ENCODE data around the gene TXNRD2. TPM values are rescaled to one million over a fixed set of nuclear protein-coding genes. Genes with fewer than 3 reads are reported as not detected.

TXNRD2 gene
- total RNA-seq, 1 experiment from 2014 or later = 38.2 TPM

DNA sequence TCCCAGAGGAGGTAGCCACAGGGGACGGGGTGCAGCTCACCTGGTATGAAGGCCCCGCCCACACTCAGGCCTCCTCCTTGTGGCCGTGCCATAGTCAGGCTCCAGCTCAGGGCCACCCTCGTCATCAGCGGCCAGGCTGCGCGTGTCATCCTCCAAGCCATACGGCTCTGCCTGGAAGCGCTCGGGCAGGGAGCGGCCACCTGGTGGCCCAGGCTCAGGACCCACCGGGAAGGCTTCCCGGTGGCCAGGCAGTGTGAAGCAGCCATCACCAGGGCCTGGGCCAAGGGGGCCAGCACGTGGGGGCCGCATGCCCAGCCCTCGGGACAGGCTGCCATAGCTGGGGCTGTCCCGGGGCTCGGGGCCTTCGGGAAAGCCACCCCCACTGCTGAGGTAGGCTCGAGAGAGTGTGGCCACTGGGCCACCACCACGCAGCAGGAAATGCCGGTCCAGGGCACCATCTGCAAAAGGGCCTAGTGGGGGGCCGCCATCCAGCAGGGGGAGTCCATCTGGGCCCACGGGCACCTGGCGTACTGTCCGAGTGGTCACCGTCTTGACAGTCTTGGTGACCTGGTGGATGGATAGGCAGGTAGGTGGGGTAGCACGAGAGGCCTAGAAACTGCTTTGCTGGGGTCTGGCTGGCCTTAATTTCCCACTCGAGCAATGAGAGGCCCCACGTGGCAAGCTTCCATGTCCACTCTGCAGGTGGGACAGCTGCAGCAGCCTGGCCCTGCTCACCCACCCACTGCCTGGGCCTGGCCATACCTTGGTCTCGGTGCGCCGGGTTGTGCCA lies 39.7 kb upstream of the TXNRD2 start:
- DNase-seq (ENCODE audit: extremely low read depth, low read depth) = no peak

DNA sequence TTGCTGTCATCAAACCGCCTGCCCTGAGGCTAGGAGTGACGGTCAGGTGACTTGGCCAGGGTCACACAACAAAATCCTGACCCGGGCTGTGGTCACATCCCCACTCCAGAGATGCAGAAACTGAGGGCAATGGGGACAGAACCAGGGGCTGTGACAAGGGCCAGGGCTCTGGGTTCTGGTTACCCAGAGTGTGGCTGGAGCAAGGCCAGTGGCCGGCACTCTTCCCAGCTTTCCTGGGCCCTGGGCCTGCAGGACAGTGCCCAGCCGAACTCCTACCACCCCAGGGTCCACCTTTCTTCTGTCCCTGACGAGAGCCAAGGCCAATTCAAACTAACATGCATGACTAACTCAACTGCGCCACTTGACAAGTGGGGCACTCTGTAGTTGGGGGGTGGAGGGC lies 39.1 kb upstream of the TXNRD2 start:
- no peak for DNase-seq (ENCODE audit: extremely low read depth, low read depth)

DNA sequence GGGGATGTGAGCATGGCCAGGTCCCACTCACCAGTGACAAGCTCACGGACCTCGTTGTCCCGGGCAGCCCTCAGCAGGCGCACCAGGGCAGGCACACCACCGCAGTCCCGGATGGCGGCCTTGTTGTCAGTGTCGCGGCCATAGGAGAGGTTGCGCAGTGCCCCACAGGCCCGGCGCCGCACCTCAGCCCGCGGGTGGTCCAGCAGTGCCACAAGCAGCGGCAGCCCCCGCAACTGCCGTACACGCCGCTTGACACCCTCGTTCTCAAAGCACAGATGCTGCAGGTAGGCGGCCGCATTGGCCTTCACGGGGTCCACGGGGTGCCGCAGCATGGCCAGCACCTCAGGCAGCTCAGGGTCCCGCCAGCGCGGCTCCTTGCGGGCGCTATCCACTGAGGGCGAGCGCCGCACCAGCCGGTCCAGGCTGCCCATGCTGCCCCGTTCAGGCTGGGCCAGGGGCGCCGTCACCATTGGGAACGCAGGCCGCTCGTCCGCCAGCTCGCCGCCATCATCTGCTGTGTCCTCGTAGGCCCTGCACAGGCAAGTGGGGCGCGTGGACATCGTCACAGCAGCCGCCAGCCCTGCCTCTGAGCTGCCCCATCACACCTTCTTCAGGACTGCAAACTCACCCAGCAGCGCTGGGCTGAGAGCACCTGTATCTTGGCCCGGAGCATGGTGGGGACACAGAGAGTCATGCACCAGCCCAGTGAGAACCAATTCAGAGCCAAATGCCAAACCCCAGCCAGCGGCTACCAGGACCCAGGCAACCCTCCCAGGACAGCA lies 38.3 kb upstream of the TXNRD2 start:
- DNase-seq (ENCODE audit: extremely low read depth, low read depth) = no peak

DNA sequence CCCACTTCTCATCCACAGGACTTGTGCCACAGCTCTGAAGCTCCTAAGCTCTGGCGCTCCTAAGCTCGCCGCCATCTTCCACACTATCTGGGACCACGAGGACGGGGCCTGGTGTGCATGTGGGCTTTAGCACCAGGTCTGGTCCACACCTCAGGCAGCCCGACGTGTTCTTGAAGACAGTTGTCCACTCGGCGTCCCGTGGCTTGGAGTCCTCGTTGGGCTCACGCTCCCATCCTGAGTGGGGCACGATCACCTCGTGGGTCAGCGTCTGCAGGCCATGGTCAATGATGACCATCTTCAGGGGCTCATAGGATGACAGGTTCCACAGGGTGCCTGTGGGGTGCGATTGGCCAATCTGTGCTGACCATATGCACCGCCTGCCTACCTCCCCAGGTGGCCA lies 37.1 kb upstream of the TXNRD2 start:
- DNase-seq (ENCODE audit: extremely low read depth, low read depth) = no peak

DNA sequence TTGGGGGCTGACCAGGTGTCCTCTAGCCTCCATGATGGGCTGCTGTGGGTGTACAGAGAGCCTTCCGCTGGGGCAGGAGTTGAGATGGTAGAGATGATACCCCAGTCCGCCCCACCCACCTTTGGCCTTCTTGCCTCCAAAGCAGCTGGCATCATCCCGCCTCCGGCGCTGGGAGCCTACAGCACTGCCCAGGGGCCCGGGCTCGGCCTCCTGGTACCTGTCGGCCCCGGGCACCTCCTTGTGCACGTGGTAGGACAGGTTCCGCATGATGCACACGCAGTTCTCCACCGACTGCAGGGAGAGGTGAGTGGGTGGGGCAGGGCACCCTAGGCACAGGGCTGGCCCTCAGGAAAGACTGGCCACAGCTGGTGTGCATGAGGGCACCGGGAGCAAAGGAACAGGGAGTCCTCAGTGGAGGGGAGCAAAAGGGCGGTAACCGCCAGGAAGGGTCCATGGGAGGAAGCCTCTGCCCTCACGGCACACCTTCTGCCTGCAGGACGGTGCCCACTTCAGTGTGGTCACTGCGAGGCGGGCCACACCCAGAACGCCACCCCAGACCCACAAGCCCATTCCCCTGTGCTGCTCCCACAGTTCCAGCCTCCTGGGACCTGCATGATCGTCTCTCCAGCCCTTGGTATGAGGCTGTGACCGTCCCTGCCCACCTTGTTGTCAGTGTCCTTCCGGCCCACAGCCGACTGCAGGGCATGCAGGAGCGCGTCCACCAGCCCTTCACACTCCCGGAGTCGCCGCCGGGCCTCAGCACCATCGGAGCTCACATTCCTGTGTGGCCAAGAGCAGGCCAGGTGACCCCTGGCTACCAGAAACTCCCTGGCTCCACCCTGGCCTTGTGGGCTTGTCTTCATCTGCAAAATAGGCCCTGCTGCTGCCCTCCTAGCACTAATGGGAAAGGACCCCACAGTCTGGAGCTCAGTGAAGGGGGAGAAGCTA lies 36.0 kb upstream of the TXNRD2 start:
- no peak for DNase-seq (ENCODE audit: extremely low read depth, low read depth)

DNA sequence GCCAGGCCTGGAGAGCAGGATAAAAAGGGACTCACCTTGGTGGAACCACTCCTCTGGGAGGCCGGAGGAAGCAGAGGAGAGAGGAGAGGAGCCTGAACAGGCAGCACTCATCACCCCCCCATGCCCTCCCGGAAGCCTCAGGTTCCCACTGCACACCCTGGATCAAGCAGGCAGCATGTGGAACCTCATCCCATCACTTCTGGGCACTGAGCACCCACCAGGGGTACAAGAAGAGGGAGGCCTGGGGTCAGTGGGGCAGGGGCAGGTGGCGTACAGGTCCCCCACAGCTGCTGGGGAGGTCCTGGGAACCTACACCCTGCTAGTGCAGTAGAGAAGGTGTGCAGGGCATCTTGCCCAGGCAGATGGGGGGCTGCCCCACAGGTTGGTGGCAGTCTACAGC lies 35.1 kb upstream of the TXNRD2 start:
- DNase-seq (ENCODE audit: extremely low read depth, low read depth) = no peak

DNA sequence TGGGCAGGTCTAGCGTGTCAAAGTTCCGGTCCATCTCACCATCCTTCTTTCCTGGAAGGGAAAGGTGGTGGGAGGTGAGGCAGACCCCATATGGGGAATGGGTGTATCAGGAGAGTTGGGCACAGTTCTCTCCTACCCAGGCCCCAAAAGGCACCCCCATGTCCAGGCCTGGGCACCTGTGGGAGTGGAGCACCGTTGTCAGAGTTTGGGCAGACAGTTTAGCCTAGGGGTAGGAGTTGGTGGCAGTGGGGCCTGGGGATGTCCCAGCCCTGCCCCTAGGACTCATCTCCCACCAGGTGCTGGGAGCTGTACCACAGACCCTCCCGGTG lies 34.1 kb upstream of the TXNRD2 start:
- no peak for DNase-seq (ENCODE audit: extremely low read depth, low read depth)

DNA sequence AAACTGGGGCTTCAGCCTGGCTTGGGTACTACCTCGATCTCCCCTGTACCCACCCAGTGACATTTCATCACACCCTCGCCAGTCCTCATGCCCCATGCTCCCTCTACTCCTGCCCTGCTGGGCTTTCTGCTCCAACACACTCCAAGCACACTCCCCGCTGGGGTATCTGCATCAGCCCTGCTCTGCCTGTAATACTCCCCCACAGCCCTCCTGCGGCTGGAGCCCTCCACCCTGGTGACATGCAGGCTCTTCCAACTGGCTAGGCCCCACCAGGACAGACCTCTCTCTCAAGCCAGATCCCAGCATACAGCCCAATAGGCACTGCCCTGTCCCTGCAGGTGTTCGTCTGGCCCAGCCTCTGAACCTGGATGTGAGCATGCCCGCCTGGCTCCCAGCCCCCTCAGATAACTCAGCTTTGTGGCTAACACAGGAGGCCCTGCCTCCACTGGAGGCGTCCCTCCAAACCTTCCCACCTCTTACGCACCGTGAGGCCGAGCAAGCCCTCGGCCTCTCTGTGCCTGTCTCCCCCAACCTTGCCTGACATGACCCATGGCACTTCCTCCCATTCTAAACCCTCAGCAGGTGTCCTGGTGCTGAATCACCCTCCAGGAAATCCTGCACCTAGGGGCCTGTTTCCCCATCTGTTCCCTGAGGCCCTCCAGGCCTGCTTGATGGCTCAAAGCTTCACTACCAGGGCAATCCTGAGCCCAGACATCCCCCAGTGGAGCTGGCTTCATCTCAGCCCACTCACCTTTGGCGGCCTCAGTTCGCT lies 33.5 kb upstream of the TXNRD2 start:
- DNase-seq (ENCODE audit: extremely low read depth, low read depth) = no peak

DNA sequence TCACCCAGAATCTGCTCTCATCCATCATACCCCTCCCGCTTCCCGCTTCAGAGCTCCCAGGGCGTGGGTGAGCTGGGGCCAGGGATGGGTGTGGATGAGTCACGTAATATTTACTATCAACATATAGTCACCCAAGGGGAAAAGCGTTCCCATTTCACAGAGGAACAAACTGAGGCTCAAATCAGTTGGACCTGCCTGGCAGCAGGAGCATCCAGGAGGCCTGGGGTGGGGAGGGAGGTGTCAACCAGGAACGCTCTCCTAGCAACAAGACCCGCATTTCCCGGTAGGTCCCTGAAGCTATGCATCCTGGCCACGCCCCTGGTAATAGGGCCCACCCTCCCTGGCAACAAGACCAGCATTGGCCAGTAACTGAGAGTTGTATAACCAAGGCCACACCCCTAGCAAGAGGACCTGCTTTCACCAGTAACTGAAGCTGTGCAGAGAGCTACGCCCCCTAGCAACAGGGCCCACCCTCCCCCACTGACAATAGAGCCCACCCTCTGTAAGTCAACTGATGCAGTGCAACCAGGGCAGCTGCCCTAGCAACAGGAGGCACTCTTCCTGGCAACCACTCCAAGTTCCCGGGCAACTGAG lies 32.7 kb upstream of the TXNRD2 start:
- DNase-seq (ENCODE audit: extremely low read depth, low read depth) = no peak

DNA sequence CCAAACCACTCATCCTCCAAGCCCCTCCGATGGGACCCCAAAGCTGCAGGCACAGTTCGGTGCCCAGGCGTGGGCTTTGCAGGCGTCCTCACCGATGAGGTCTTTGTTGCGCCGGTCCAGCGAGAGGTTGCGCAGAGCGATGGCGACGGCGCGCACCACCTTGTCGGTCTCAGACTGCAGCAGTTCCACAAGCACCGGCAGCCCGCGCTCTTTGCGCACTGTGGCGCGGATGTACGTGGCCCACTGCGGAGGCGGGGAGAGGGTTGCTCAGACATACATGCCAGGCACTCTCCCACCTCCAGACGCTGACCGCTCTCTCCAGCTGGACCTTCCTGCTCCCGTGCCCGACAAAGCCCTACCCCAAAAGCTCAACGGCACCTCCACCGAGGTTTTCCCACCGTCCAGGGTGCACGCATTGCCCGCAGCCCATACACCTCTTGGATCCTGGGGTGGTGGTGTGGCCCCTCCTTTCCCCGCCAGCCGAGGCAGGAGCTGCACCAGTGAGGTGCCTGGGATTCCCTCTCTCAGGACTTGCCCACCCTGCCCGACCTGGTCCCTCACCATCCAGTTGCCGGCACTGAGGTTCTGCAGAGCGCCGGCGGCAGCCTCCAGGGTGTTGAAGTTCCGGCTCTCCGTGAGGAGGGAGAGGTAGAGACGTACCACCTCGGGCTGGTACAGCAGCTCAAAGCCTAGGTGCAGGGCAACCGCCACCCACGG lies 32.1 kb upstream of the TXNRD2 start:
- DNase-seq (ENCODE audit: extremely low read depth, low read depth) = no peak

DNA sequence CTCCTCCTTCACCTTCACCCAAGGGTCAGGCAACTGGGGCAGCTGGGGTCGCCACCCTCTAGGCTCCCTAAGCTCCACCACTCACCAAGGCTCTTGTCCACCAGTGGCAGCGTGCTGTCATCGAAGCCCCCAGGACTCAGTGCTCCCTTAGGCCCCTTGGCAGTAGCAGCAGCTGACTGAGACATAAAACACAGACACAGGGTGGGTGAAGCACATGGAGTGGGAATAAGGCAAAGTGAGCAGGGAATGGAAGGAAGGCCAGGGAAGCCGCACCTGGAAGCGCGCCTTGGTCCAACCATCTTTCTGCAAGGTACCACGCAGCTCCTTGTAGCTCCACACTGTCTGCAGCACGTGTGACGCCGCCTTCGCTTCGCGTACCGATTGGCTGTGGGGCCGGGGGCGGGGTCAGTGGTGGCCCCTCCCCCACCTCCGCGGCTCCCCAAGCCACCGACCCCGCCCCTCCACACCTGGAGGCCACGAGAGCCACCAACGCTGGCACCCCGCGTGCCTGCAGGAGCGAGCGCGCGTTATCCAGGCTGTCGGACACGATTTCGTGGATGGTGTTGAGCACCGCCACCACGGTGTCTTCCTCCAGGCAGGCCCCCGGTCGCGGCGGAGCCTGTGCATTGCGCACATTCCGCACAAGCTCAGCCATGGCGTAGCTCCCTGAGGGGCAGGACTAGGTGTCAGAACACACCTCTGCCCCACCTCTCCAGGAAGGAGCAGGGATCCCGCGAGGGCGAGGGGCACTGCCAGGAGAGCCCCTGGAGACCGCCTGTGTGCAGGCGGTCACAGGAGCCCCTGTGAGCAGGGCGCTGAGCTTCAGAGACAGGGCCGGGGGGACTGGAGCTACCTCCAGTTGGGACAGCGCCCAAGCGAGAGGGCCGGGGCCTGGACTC lies 31.3 kb upstream of the TXNRD2 start:
- DNase-seq (ENCODE audit: extremely low read depth, low read depth) = no peak

DNA sequence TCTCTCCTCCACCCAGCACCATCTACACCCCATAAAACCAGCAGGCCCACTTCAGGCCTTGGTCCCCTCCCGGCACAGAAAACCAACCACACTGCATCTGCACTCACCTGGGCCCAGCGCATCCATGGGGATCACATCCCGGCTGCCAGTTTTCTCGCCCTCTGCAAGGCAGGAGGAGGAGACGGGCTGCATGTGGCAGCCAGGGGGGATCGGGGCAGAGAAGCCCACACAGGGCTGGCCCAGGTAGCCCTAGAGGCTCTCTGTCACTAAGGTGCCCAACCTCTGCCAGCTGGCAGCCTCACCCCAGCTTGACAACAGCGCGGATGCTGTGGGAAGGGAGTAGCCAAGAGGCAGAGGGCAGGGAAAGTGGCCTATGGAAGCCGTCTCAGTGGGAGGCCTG lies 30.6 kb upstream of the TXNRD2 start:
- DNase-seq (ENCODE audit: extremely low read depth, low read depth) = no peak

DNA sequence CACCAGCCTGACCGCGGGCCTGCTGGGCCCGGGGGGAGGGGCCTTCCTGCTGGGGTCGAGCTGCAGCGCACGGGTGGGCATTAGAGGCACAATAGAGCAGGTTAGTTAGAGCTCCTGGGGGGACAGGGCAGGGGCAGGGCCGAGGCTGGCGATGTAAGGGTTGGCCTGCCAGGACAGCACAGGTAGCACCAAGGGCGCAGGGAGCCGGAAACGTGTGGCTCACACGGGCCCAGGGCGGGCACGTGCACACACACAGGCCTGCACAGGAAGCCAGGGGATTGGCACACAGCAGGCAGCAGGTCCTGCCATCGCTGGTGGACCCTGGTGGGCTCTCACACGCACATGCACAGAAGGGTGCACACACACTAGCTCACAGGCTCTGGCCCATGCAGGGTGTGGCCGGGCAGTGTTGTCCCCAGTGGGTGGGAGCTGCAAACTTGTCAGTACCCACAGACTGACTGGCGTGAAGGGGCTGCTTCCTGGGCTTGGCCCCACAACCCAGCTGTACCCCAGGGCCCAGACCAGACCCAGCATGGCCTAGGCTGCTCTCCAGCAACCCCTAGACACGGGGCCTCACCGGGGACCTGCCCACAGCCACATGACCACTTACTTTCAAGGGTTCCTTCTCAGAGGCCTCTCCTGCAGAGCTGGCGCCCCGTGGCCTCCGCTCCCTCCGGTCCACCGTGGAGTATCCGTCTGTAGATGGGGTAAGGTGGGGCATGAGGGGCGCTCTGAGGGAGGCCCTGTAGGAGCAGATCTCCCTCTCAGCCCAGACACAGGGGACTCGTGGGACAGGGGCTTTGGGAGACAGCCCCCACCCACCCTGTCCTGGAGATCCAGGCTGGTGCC lies 29.9 kb upstream of the TXNRD2 start:
- DNase-seq (ENCODE audit: extremely low read depth, low read depth) = no peak

DNA sequence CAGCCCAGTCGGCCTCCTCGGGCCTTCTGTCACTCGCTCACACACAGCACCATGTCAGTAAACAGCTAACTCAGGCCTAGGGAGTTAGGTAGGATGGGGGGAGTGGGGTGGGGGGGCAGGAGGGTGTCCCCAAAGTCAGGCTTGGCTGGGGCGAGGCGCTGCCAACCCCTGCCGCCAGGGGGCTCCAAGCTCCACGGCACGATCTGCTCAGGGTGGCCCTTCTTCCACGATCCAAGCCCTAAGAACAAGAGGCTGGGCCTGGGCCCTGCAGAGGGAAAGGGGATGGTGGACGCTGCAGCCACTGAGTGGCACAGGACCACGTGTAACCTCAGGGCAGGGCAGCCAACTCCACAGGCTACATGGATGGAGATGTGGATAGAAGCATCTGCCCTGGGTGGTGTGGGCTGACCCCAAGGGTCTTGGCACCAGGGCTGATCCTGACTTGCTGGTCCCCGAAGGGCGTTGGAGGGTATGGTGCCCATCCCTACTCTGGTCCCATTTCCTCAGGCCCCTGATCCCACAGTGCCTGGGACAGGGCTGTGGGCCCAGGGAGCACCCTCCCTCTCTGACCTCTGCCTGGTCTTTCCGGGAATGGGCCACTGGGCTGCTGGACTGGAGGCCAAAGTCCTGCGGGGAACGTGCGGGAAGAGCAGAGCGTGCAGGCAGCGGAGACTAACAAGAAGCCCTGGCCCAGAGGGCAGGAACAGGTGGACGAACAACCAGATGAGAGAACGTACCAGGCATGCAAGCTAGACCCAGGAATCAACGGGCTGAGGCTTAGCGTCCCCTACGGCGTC lies 29.1 kb upstream of the TXNRD2 start:
- DNase-seq (ENCODE audit: extremely low read depth, low read depth) = peak; percentile 36

DNA sequence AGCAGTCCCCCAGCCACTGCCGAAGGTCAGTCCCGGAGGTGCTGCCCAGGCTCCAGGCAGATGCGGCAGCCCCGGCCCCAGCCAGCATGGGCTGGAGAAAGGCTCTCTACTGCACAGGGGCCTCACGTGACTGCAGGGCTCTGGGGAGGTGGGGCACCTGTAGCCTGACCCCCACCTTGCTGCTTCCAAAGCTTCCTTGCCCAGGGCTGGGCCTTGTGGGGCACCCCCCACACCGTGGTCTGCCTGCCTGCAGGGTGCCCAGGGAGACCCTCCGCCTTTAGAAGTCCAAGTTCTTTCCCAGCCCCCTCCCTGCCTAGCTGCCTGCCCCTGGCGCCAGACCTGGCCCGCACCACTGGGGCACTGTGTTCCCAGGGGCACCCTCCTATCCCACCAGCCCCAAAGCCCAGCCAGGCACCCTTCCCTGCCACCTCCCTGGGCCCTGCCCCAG lies 28.4 kb upstream of the TXNRD2 start:
- no peak for DNase-seq (ENCODE audit: extremely low read depth, low read depth)

DNA sequence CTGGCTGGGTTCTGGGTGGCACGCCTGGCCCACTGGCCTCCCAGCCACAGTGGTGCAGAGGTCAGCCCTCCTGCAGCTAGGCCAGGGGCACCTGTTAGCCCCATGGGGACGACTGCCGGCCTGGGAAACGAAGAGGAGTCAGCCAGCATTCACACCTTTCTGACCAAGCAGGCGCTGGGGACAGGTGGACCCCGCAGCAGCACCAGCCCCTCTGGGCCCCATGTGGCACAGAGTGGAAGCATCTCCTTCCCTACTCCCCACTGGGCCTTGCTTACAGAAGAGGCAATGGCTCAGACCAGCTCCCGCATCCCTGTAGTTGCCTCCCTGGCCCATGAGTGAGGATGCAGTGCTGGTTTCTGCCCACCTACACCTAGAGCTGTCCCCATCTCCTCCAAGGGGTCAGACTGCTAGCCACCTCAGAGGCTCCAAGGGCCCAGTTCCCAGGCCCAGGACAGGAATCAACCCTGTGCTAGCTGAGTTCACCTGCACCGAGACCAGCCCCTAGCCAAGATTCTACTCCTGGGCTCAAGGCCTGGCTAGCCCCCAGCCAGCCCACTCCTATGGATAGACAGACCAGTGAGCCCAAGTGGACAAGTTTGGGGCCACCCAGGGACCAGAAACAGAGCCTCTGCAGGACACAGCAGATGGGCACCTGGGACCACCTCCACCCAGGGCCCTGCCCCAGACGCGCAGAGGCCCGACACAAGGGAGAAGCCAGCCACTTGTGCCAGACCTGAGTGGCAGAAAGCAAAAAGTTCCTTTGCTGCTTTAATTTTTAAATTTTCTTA lies 27.7 kb upstream of the TXNRD2 start:
- DNase-seq (ENCODE audit: extremely low read depth, low read depth) = no peak

All from NCI-H460 (cell line).